GM21619 (cell line): ENCODE results near the gene AQP11.
"Not testable (repeated sequence)": the region's sequence is repeated elsewhere in the genome, so short reads cannot be mapped to it uniquely, and the experiment has no call there.

ENCODE experiments used
- ATAC-seq: cut with Tn5 transposase; IDR thresholded peaks from one replicate; pipeline ENCODE4 v1.9.1; 2021; ENCODE audit not compliant: unreplicated experiment

The AQP11 gene, protein sequence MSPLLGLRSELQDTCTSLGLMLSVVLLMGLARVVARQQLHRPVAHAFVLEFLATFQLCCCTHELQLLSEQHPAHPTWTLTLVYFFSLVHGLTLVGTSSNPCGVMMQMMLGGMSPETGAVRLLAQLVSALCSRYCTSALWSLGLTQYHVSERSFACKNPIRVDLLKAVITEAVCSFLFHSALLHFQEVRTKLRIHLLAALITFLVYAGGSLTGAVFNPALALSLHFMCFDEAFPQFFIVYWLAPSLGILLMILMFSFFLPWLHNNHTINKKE

DNA sequence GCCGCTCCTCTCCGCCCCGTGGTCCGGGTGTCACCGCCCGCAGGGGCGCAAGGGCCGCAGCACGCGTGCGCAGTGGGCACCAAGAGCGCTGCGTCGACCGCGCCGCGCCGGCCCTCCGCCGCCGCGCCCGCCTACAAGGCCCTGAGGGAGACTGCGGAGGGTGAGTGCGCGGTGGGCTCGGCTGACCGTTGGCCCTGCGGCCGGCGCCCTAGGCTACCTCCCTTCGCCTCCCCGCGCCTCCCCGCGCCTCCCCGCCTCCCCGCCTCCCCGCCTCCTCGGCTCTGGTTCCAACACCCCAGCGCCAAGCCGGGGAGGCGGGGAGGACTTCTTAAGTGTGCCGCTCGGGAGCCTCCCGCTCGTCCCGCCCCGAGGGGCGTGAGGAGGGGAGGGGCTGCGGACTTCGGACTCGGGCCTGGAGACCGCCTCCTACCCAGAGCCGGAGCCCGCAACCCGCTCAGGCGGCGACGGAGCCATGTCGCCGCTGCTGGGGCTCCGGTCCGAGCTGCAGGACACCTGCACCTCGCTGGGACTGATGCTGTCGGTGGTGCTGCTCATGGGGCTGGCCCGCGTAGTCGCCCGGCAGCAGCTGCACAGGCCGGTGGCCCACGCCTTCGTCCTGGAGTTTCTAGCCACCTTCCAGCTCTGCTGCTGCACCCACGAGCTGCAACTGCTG, at the start of gene AQP11:
Gene AQP11, plus strand, starts transcription at position 433 of the 673 bp plus-strand sequence. Its CDS starts 40 bp downstream, at position 473.
- ATAC-seq, result peak; percentile 84

DNA sequence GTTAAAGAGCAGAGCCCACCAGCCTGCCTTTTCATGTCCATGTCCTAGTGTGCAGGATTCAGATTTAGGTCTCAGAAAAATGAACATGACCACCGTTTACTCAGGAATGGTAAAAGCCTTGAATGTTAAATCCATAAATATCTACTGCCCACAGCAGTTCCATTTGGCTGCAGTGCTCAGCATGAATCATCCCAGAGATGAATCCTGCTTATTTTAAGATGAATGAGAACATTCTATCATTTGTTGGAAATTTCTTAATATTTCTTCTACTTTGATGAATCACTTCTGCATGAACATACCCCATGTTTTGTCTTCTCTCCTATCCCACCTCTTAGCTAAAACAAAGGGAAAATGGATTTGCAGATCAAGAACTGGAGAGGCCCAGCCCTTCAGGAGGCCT, 47.5 kb upstream of the AQP11 start:
- no peak for ATAC-seq

DNA sequence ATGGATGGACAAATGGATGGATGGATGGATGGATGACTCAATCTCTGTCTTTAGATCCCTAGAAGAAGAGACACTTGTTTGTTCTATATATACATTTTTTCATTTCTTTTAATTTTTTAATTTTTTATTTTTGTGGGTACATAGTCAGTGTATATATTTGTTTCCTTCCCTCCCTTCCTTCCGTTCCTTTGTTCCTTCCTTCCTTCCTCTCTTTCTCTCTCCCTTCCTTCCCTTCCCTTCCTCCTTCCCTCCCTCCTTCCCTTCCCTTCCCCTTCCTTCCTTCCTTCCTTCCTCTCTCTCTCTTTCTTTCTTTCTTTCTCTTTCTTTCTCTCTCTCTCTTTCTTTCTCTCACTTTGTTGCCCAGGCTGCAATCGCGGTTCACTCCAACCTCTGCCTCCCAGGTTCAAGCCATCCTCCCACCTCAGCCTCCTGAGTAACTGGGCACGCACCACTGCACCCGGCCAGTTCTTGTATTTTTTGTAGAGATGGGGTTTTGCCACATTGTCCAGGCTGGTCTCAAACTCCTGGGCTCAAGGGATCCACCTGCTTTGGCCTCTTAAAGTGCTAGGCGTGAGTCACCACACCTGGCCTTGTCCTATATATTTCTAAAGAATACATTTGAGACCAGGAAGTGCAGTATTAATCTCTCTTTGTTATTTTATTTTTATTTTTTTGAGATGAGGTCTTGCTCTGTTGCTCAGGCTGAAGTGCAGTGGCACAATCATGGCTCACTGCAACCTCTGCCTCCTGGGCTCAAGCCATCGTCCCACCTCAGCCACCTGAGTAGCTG, 42.5 kb upstream of the AQP11 start:
- no peak for ATAC-seq

DNA sequence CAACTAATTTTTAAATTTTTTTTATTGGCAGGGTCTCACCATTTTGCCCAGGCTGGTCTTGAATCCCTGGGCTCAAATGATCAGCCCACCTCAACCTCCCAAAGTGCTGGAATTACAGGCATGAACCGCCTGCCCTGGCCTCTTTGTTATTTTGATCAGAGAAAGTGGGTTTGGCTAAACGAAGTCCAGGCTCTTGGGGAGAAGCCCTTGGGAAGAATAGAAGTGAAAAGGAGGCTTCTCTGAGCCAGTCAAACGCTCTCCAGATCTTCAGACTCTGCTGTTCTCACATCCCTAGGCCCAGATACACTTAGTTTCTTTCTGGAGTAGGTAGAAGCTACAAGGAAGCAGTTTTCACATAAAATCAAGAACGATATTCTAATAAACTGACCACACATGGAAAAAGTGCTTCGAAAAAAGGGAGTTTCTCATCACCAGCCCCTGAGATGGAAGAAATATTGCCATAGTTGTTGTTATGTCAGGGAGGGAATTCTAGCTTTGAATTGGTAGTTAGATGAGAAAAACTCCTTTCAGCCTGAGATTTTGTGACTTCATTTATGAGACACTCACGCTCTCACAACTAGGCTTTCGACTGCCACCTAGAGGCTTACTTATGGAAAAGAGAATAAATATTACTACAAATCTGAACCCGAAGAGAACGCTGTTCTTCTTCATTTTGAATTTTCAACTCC, 41.7 kb upstream of the AQP11 start:
- ATAC-seq, result no peak

DNA sequence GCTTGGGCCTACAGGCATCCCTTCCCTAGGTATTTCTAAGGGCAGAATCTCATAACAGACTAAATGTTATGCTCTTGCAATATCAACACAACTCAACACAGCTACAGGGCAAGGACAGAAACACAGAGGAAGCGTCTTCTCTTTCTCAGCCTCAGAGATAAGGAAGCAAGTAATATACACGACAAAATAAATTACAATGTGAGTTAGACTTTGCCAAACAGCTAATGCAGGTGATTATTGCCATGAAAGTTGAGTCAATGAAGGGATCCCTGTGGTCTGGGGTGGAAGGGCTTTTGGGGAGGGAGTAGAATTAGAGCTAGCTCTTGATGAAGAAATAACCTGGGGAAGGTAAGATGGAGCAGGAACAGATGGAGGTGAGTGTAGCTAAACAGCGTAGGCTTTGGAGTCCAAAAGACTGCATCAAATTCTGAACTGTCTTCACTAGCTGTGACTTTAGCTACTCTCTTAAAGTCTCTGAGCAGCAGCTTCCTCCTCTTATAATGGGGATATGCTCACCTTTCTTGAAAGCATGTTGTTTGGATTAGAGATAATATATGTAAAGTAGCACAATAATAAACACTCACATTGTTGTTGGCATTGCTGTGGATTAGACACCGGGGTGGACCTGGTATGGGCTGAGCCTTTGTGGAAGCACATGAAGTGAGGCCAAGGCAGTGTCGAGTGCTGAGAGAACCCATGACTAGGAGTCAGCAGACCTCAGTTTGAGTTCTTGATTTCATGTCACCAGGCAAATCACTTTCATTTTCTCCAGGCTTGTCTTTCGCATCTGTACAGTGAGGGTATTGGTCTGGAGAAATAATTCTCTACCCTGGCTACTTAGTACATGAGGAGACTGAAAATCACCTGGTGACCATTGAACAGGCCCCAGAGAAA, 41.0 kb upstream of the AQP11 start:
- no peak for ATAC-seq

DNA sequence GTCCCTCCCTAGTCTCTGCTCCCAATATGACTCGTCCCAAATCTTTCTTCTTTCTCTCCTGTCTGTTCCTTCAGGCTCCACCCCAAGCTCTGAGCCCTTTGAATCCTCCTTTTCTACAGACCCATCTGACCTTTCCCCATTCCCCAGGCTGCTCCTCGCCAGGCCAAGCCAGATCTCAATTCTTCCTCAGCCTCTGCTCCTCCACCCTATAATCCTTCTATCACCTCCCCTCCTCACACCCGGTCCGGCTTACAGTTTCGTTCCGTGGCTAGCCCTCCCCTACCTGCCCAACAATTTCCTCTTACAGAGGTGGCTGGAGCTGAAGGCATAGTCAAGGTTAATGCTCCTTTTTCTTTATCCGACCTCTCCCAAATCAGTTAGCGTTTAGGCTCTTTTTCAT, 38.3 kb upstream of the AQP11 start:
- ATAC-seq, result not testable (repeated sequence)

DNA sequence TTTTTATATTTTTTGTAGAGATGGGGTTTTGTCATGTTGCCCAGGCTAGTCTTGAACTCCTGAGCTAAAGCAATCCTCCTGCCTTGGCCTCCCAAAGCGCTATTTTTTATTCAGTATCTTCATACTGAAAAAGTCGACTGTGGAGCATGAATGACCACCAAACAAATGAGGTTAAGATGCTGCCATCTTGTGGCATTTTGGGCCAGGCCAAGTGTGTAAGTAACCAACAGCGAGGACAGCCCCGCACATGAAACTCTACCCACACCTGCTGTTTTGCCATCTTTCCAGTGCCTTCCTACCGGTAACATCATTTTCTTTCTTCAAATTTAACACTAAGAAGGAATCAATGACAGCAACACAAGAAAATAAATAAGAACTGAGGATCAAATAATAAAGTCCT, 32.2 kb upstream of the AQP11 start:
- ATAC-seq, result no peak

DNA sequence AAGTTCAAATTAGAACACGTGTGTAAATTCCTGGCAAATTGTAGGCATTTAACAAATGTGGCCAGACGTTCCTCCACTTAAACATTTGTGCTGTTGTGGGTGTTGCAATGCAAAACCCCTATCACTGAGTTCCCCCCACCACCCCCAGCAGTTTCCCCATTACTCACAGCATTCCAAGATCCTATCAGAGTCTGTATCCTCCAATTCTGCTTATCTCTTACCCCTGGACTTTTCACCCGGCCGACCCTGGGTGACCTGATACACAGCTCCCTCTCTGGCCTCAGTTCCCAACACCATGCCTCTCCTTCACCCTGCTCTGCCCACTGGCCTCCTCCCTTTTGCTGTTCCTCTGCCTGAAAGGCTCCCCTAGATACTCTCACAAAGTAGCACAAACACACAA, 31.4 kb upstream of the AQP11 start:
- ATAC-seq, result no peak

DNA sequence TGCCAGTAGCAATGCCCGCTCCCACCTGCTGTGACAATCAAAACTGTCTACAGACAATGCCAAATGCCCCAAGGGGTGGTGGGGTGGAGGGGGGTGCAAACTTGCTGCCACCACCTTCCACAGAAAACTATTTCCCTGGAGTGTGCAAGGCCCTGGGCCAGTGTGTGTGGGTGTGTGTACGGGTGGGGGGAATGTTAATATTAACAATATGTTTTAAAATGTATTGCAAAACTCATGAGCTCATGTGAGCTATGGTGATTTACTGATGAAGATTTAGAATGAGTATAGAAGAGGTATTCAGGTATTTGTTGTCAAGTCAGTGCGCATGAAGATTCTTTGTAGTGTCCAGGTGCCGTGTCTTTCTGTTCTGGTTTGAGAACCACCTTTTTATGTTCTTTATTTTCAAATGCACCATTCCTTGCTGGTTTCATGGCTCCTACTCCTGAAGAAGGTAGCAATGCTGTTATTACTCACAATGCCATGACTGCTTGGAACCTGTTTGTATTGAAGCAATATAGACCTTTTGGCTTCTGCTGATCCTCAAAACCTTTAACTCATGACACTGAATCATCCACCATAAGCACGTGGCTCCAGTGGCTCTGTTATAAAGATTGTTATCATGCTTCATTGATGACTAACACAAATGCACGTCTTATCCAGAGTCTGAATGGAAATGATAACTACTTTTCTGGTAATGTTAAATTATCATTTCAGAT, 29.9 kb upstream of the AQP11 start:
- no peak for ATAC-seq

DNA sequence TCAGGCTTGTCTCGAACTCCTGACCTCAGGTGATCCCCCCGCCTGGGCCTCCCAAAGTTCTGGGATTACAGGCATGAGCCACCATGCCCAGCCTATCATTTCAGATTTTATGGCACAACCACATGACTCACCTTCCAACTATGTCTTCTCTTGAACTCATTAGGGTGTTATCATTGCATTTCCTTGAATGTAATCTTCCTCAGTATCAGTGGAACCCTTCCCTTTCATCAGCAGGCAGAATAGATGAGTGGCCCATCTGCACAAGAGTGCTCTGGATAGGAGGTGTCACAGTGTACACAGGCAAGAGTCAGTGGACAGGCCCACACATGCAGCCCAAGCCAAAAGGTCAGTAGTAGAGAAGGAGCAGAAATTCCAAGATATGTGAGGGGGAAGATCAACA, 29.1 kb upstream of the AQP11 start:
- ATAC-seq, result no peak

DNA sequence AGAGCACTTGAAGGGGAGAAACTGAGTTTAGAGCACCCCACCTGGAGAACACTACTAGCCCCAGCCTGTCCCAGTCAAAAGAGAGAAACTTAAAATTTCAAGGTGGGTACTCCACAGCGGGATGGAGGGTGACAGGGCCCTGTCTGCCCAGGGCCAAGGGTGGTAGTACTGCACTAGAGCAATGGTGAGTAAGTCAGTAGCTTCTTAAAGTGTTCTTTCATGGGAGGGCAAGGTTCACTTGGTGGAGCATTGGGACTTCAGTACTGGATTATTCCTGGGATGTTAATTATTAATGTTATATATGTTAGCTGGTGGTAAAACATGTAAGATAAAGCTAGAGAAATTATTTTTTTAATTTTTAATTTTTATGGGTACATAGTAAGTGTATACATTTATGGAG, 28.5 kb upstream of the AQP11 start:
- no peak for ATAC-seq

DNA sequence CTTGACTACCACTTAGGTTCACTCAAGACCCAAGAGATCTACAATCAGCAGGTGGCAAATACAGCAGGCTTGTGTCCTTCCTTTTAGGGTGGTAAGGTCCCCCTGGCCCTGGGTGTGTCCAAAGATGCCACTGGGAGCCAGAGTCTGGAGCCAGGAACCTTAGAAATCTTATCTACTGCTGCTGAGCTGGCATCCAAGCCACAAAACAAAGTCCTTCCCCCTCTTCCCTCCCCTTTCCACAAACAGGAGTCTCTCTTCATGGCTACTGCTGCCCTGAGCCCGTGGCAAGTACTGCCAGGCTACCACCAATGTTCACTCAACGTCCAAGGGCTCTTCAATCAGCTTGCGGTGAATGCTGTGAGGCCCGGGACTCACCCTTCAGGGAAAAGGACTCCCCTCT, 21.4 kb upstream of the AQP11 start:
- no peak for ATAC-seq

DNA sequence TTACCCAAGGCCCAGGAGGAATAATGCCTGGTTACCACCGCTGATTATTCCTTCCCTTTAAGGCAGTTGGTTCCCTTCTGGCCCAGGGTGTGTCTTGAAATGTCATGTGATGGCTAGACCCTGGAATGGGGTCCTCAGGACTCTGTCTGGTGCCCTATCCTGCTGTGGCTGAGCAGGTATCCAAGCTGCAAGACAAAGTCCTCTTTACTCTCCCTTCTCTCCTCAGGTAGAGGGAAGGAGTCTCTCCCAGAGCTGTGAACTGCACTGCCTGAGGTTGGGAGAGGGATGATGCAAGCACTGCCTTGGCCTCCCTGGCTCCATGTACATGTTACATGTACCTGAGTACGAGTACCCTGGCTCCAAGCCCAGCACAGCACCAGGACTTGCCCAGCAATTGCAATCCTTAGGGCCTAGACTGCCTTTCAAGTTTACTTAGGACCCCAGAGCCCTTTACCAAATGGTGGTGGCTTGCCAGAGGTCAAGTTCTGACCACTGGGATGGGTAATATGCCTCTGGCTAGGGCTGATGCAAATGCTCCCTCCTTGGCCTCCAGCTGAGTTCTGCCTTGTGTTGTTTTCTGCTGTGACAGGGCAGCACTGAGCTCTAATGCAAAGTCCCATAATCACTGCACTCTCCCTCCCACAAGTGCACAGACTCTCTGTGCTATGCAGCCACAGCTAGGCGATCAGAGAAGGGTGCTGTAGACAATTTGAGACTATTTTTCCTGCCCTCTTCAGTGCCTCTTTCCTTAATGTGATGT, 20.7 kb upstream of the AQP11 start:
- no peak for ATAC-seq

DNA sequence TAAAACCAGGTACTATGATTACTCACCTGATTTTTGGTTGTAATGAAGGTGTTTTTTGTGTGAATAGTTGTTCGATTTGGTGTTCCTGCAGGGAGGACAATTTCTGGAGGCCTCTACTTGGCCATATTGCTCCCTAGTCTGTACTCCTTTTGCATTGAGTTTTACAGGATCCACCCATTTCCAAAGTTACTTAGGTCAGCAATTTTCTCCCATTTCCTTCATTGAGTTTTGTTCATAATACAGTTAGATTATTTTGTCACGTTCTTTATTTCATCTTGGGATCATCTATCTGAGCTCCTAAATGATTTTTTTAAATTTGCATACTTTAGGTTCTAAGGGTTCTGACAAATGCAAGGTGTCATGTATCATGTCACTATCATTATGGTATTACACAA, 20.1 kb upstream of the AQP11 start:
- no peak for ATAC-seq

DNA sequence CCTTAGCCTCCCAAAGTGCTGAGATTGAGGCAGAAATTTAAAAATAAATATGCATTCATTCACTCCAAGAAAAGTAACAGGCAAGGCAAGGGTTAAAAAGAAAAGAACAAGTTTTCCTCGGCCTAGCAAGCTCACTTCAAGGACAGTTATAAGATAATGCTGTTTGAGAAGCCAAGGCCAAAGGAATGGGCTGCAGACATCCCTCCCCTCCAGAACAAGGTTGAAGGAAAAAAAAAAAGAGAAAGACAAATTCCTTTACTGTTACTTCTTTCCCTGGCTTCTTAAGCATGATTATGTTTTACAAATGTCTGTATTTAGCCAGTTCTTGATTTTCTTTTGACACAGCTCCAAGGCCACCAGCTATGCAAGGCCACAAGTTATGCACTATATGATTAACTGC, 18.9 kb upstream of the AQP11 start:
- not testable (repeated sequence) for ATAC-seq

DNA sequence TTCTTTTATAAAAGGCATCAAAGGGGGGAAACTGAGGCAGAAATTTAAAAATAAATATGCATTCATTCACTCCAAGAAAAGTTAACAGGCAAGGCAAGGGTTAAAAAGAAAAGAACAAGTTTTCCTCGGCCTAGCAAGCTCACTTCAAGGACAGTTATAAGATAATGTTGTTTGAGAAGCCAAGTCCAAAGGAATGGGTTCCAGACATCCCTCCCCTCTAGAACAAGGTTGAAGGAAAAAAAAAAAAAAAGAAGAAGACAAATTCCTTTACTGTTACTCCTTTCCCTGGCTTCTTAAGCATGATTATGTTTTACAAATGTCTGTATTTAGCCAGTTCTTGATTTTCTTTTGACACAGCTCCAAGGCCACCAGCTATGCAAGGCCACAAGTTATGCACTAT, 14.3 kb upstream of the AQP11 start:
- not testable (repeated sequence) for ATAC-seq

DNA sequence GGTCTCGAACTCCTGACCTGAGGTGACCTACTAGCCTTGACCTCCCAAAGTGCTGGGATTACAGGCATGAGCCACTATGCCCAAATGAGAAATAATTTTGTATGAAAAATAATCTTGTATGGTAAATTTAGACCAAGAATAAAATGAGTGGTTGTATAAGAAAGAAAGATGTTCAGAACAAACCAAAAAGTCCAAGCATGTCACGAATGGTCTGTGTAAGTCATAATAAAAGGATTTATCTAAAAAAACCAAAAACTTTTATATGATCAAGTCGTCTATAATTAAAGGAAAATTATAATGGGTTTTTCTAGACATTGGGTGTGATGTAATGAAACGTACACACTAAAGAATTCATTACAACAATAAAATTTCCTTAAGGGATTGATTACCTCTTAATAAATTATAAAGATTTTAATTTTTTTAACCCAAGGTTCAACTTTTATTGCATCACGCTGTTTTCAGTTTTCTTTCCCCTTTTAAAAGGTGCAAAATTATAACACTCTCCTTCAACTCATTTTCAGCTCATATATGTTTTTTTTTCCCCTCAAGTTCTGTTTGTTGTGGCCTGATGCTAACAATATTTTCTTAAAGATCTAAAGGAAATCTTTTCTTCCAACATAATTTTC, 8.9 kb upstream of the AQP11 start:
- no peak for ATAC-seq

DNA sequence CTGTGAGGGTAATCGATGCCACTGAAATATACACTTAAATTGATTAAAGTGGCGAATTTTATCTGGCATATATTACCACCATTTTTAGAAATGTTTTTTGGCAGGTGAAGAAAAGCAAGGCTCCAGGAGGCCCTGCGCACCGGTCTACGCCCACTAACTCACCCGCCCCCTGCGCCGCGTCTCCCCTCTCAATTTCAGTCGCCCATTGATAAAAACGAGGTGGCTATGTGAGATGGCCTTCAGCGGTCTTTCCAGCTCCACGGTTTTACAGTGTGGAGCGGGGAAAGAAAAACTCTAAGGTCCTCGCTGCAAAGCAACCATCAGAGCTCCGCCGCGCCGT, 602 bp upstream of the AQP11 start:
- ATAC-seq, result peak; percentile 8
